ENCODE measurements around the gene RAB1B.

The RAB1B gene

DNA sequence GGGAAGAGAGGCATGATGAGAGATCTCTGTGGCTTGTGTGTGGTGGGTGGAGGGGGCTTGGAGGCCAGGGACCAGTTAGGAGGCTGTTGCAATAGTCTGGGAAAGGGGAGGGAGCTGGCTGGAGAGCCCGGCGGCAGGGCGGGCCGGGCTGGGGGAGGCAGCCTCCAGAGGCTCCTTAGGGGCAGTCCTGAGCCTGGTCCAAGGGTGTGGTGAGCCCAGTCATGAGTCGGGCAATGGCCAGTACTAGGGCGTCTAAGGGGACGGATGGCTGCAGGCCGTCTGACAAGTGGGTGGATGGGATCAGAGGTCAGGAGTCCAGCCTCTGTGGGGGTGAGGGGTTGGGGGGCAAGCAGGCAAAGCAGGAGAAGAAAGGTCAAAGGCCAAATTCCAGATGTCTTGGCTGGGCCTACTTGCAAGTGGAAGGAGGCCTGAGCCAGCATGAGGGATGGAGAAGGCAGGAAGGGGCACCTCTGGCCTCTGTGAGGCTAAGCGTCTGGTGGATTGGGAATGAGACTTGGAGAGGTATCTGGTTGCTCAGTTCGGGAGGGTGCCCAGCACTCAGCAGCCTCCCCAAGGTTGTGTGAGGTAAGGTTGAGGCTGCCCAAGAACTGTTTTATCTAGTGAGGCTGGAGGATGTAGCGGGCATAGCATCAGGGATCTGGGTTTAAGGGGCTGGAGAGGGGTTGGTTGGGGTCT lies 54.4 kb downstream of the RAB1B start:
- no peak for DNase-seq (ENCODE audit: low read depth)

DNA sequence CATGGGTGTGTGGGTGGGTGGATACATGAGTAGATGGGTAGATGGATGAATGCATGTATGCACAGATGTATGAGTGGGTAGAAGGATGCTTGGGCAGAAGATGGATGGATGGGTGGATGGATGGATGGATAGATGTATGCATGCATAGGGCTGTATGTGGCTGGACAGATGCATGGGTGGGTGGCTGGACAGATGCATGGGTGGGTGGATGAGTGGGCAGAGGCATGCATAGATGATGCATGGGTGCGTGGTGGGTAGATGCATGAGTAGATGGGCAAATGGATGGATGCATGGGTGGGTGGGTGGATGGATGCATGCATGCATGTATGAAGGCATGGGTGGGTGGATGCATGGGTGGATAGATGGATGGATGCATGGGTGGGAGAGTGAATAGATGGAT lies 55.2 kb downstream of the RAB1B start:
- no peak for DNase-seq (ENCODE audit: low read depth)

DNA sequence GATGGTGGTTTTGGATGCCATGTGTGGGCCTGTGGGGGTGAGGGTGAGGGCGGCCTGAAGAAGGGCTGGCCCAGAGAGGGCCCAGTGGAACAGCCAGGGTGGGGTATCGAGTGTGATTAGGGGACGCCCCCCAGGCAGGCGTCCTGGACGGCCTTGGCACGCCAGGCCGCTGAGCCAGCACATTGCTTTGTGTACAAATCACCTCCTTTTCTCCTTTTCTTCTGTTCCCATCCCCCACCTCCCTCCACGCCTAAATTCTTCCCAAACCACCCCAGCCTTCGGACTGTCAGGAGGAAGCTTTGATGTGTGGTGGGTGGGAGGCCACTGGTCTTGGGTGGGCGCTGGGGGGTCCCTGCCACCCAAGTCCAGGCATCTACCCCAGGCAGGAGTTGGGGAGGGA lies 56.2 kb downstream of the RAB1B start:
- DNase-seq (ENCODE audit: low read depth) = no peak

- DNase-seq (ENCODE audit: low read depth) = no peak
Observed at GRCh38 chr11:66325263-66325671, 56.8 kb downstream of the RAB1B start.

DNA sequence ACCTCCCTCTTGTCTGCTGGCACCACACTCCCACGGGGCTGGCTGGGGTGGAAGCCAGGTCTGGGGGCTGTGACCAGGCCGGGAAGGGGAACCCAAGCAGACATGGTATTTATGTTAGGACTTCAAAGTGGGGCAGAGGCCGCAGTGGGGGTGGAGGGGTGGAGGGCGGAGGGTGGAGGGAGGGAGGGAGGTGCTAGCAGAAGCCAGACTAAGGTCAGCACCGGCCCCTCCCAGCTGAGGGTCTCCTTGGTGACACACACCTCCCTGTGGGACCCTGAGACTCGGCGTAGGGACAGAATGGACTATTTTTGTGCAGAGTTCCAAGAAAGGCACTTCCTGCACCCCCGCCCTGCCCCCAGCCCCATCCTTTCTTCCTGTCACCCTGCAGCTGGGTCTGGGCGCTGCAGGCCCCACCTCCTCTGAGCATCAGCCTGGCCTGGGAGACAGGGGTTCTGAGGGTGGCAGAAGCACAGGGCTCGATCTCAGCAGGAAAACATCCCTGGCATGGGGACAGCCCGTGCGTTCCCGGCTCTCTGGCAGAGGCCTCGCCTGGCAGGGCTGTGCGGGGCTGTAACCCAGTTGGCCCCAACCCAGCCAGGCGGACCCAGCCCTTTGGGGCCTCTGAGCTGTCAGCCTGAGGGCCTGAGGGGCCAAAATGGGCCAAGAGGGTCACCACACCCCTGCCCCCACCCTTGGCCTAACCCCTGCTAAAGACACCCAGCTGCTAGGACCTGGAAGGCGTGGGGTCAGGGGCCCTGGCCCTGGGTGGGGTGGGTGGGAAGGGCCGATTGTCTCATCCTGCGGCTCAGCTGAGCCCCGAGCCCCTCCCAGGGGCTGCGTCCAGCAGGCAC lies 58.0 kb downstream of the RAB1B start:
- DNase-seq (ENCODE audit: low read depth) = no peak
